K562 (cell line): ENCODE data around the gene MFSD11. TPM values are rescaled to one million over a fixed set of nuclear protein-coding genes. Genes with fewer than 3 reads are reported as not detected.

Experiments used
- CBFA2T3 ChIP-seq: fragments of 450-650 bp; IDR thresholded peaks from 2 replicates; pipeline ENCODE4 v1.6.1; 2017
- CBX2 ChIP-seq: fragments of 200-600 bp; sonication (generic); IDR thresholded peaks from one replicate; pipeline ENCODE4 v1.6.1; 2012; ENCODE audit warnings: mild to moderate bottlenecking, low read length, inconsistent platforms; ENCODE audit not compliant: insufficient read depth, poor library complexity, severe bottlenecking
- CTBP1 ChIP-seq: fragments of 450-650 bp; IDR thresholded peaks from 2 replicates; pipeline ENCODE4 v1.6.1; 2016; ENCODE audit warnings: borderline replicate concordance
- CXXC5 ChIP-seq: fragments of 250-450 bp; sonication (Bioruptor Pico); IDR thresholded peaks from 2 replicates; pipeline ENCODE4 v1.8.0; 2022; ENCODE audit warnings: inconsistent platforms, mild to moderate bottlenecking, moderate library complexity
- ELF2 ChIP-seq: fragments of 250-450 bp; sonication (Bioruptor Pico); IDR thresholded peaks from 2 replicates; pipeline ENCODE4 v1.5.0; 2021; ENCODE audit warnings: mild to moderate bottlenecking
- KLF16 ChIP-seq: IDR thresholded peaks from 2 replicates; pipeline ENCODE4 v1.6.1; 2016; ENCODE audit warnings: antibody characterized with exemption
- NCOA4 ChIP-seq: fragments of 450-650 bp; IDR thresholded peaks from 2 replicates; pipeline ENCODE4 v1.6.1; 2018; ENCODE audit warnings: mild to moderate bottlenecking; ENCODE audit not compliant: partially characterized antibody
- NR3C1 ChIP-seq: sonication (generic); formaldehyde crosslinking; IDR thresholded peaks from 2 replicates; pipeline ENCODE4 v1.8.1; 2022; ENCODE audit warnings: missing genetic modification reagents
- RBBP5 ChIP-seq: fragments of 200-600 bp; sonication (generic); IDR thresholded peaks from 2 replicates; pipeline ENCODE4 v1.6.1; 2012; ENCODE audit warnings: borderline replicate concordance, mild to moderate bottlenecking, low read length, control low read depth, inconsistent platforms; ENCODE audit not compliant: insufficient read depth, poor library complexity, severe bottlenecking
- SMAD2 ChIP-seq: fragments of 150-350 bp; IDR thresholded peaks from 2 replicates; pipeline ENCODE4 v1.6.1; 2014; ENCODE audit warnings: low read depth, mild to moderate bottlenecking, low read length
- SP2 ChIP-seq: IDR thresholded peaks from 2 replicates; pipeline ENCODE4 v1.6.1; 2011; ENCODE audit warnings: mild to moderate bottlenecking, low read depth, low read length, moderate library complexity; ENCODE audit not compliant: poor library complexity, severe bottlenecking; ENCODE audit errors: extremely low read depth
- THRAP3 ChIP-seq: fragments of 450-650 bp; IDR thresholded peaks from 2 replicates; pipeline ENCODE4 v1.6.1; 2016; ENCODE audit warnings: mild to moderate bottlenecking, inconsistent platforms, borderline replicate concordance
- U2AF1 ChIP-seq: fragments of 200-400 bp; formaldehyde crosslinking; optimal IDR thresholded peaks from 2 replicates; pipeline ENCODE3; 2017; ENCODE audit warnings: mild to moderate bottlenecking, low read depth, low read length, moderate library complexity
- ZNF133 ChIP-seq: fragments of 250-450 bp; sonication (Bioruptor Pico); IDR thresholded peaks from 2 replicates; pipeline ENCODE4 v1.4.0; 2020; ENCODE audit warnings: mild to moderate bottlenecking
- ZNF324 ChIP-seq: fragments of 250-450 bp; sonication (Bioruptor Pico); IDR thresholded peaks from 2 replicates; pipeline ENCODE4 v1.4.0; 2020; ENCODE audit warnings: mild to moderate bottlenecking
- polyA plus RNA-seq, 8 experiments: library from polyadenylated mRNA; depleted of rRNA in 4 of 8; stranded (reverse) in 5 of 8; unstranded in 3 of 8; fragments of >200 nt; fragmentation: Nextera tagmentation in 2 of 8; fragmentation: Illumina TruSeq in 1 of 8; extraction: Ambion mirVana in 2 of 8; extraction: Trizol in 1 of 8; gene quantifications; 2 replicates each; pipeline versions ENCODE4 v1.2.1 to v1.2.3, GENCODE V29; 2011 to 2014; ENCODE audit warnings: inconsistent platforms in 1 of 8, missing spikeins in 1 of 8
- total RNA-seq, 7 experiments: library from RNA; depleted of rRNA in 6 of 7; stranded (reverse); fragments of >200 nt in 6 of 7; fragmentation: Illumina TruSeq in 2 of 7; extraction: Trizol in 2 of 7; gene quantifications; 2 replicates each; pipeline versions ENCODE4 v1.2.1 to v1.2.3, GENCODE V29; 2011 to 2021; ENCODE audit warnings: low replicate concordance in 1 of 7
- TF ChIP-seq, protein P1 (sequence below), 2 experiments: fragments of 450-650 bp; conservative IDR thresholded peaks; 2 replicates each; pipeline ENCODE4 v1.6.1; 2017; ENCODE audit warnings: mild to moderate bottlenecking in 2 of 2, moderate library complexity in 2 of 2
- TF ChIP-seq, protein P2 (sequence below): fragments of 450-650 bp; conservative IDR thresholded peaks from 2 replicates; pipeline ENCODE4 v1.6.1; 2016; ENCODE audit warnings: missing genetic modification characterization, low read depth, mild to moderate bottlenecking, missing compliant biosample characterization, moderate library complexity
- TF ChIP-seq, protein P3 (sequence below): fragments of 450-650 bp; formaldehyde crosslinking; IDR thresholded peaks from 2 replicates; pipeline ENCODE4 v1.4.0; 2022; ENCODE audit warnings: missing genetic modification characterization
- TF ChIP-seq, protein P4 (sequence below): fragments of 250-450 bp; sonication (Bioruptor Pico); IDR thresholded peaks from 2 replicates; pipeline ENCODE4 v1.5.0; 2020; ENCODE audit warnings: mild to moderate bottlenecking

MFSD11 gene
- total and polyA plus RNA-seq, 9 of the 15 experiments (the other 6 are each of a cell fraction or from before 2014, with no cell fraction given) = 14.4 to 24.5 (median 19.9) TPM

DNA sequence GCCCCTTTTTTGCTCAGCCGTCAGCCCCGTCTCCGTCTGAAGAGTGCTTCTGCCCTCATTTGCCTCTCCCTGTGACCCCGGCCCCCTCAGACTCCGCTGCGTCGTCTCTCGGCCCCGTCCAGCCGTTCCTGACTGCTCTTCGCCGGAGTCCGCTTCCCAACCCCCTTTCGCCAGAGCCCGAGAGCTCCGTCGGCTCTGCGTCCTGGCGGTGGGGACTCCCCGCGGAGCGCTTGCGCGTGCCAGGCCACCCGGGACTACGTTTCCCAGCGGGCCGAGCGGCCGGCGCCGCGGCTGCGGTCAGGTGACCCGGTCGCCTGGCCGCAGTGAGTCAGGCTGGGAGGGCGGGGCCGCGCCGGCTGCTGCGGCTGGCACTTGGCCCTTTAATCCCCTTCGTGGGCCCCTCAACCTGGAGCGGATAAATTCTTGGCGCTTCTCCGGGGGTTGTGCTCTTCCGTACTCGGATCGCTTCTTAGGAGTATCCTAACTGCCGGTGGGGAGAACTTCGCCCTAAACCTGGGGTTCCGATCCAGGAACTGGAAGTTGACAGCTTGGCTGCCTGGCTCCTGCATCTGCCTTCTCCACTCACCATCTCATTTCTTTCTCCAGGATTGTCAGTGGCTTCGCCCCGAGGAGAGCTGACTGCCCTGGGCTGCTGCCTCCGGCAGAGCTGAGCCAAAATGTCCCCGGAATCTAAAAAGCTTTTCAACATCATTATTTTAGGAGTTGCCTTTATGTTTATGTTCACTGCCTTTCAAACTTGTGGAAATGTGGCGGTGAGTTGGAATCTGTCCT lies at the start of gene MFSD11 (continued):
- peak; percentile 68 for TF ChIP-seq RBBP5
- TF ChIP-seq, protein P1, sequence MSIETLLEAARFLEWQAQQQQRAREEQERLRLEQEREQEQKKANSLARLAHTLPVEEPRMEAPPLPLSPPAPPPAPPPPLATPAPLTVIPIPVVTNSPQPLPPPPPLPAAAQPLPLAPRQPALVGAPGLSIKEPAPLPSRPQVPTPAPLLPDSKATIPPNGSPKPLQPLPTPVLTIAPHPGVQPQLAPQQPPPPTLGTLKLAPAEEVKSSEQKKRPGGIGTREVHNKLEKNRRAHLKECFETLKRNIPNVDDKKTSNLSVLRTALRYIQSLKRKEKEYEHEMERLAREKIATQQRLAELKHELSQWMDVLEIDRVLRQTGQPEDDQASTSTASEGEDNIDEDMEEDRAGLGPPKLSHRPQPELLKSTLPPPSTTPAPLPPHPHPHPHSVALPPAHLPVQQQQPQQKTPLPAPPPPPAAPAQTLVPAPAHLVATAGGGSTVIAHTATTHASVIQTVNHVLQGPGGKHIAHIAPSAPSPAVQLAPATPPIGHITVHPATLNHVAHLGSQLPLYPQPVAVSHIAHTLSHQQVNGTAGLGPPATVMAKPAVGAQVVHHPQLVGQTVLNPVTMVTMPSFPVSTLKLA (conservative IDR thresholded peaks at IDR 0.05) = peak; percentile 75 to 93
- TF ChIP-seq, protein P2, sequence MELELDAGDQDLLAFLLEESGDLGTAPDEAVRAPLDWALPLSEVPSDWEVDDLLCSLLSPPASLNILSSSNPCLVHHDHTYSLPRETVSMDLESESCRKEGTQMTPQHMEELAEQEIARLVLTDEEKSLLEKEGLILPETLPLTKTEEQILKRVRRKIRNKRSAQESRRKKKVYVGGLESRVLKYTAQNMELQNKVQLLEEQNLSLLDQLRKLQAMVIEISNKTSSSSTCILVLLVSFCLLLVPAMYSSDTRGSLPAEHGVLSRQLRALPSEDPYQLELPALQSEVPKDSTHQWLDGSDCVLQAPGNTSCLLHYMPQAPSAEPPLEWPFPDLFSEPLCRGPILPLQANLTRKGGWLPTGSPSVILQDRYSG = no peak
- TF ChIP-seq ELF2 = no peak
- no peak for TF ChIP-seq ZNF133 (CRISPR knock-in tag)
- no peak for TF ChIP-seq U2AF1
- no peak for TF ChIP-seq NCOA4
- TF ChIP-seq, protein P3, sequence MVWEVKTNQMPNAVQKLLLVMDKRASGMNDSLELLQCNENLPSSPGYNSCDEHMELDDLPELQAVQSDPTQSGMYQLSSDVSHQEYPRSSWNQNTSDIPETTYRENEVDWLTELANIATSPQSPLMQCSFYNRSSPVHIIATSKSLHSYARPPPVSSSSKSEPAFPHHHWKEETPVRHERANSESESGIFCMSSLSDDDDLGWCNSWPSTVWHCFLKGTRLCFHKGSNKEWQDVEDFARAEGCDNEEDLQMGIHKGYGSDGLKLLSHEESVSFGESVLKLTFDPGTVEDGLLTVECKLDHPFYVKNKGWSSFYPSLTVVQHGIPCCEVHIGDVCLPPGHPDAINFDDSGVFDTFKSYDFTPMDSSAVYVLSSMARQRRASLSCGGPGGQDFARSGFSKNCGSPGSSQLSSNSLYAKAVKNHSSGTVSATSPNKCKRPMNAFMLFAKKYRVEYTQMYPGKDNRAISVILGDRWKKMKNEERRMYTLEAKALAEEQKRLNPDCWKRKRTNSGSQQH (CRISPR knock-in tag) = peak; percentile 36; the same call in 1 of the 2 replicates
- peak; percentile 93 for TF ChIP-seq CXXC5 (CRISPR knock-in tag)
- no peak for TF ChIP-seq SMAD2
- no peak for TF ChIP-seq ZNF324 (CRISPR knock-in tag)
- no peak for TF ChIP-seq NR3C1 (CRISPR knock-in tag)
- TF ChIP-seq CBFA2T3 = peak; percentile 24; the same call in 1 of the 2 replicates
- TF ChIP-seq, protein P4, sequence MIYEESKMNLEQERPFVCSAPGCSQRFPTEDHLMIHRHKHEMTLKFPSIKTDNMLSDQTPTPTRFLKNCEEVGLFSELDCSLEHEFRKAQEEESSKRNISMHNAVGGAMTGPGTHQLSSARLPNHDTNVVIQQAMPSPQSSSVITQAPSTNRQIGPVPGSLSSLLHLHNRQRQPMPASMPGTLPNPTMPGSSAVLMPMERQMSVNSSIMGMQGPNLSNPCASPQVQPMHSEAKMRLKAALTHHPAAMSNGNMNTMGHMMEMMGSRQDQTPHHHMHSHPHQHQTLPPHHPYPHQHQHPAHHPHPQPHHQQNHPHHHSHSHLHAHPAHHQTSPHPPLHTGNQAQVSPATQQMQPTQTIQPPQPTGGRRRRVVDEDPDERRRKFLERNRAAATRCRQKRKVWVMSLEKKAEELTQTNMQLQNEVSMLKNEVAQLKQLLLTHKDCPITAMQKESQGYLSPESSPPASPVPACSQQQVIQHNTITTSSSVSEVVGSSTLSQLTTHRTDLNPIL (CRISPR knock-in tag) = no peak
- TF ChIP-seq THRAP3 = no peak
- no peak for TF ChIP-seq CBX2
- no peak; the same call in 1 of the 2 replicates for TF ChIP-seq CTBP1
- no peak for TF ChIP-seq KLF16
- no peak for TF ChIP-seq SP2
